NCI-H1105 treated with DMSO at 0.1 percent for 48 hours (cell line): ENCODE results near the gene LBX1.
A peak's percentile ranks its signal among the peaks of the same experiment; 100 is the strongest.

Experiments used
- DNase-seq: peaks from one replicate; lab custom pipeline; 2025; lab: John Stamatoyannopoulos, UW

LBX1 gene

DNA sequence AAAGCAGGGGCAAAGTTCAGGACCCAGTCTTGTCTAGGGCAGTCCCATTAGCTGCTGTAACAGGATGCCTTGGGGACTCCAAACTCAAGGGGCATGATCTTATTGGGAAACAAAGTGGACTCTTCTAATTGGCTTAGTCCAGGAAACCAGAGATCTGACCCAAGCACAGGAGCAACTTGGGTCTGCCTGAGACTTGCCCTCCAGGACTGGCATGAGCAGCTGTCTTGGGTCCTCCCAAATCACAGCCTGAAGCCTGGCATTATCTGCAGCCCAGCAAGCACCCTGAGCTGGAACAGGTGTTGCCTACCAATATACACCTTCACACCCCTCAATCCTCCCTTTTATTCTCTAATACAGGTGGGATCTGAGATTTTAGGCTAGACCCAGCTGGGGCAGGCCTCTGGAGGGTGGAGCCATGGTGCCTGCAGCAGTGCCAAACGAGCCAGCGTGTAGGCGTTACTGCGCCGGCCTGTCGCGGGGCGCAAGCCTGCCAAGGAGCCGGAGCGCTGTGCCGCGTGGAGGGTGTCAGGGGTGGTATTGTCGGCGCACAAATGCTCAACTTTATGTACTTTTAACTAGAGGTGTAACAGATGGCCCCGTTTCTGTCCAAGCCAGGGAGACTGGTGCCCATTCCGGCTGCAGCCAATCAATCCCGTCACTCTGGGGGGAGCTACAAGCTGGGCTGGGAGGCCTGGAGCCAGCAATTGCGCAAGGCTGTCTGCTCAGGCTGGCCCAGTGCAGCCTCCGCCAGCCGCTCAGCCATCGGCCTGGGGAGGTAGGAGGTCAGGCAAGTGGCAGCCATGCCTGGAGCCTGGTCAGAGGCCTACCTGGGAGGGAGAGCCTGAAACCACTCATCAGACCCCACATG lies 12.8 kb upstream of the LBX1 start:
- no peak for DNase-seq

DNA sequence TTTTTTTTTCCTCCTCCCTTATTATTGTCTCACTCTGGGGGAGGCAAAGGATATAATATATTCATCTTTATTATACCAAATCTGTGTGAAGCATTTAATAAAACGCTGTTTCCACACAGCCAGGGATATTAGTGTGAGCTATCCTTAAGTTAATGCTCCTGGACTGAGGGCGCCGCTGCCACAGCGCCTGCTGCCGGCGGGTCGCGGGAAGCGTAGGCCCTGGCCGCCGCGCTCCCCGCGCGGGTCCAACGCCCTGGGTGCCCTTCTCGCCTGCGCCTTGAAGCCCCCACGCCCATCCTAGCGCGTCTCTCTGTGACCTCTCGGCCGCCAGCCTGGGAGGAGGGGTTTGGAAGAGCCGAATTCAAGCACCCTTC lies 9.5 kb upstream of the LBX1 start:
- DNase-seq: no peak

DNA sequence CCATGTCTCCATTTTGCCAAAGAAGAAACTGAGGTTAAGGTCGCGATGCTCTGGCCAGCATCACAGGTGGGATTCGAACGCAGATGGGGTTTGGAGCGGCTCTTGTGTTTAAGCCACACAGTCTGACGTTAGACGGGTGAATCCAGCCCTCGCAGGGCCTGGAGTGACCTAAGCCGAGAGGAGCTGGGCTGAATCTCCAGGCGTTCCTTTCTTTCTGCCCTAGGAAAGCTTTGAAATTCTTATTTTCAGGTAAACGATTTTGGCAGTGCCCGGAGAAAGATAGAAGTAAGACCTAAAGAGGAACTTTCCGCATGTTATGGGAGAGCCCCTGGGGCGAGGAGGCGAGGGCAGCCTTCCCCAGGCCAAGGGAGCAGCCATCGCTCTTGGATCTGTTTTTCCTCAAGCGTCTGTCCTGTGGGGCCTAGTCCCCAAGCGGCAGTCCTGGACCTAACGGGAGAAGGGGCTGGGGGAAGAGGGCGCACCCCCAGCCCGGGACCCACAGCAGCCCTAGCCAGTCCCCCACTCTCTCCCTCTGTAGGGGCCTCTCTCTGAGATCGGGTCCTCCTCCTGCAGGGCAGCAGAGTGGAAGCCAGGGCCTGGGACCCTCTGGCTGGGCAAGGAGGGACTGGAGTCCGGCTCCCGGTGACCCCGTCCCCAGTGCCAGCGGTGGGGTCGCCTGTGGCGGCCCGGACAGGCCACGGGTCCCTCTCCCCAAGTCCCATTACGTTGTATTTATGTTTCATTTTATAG lies 8.9 kb upstream of the LBX1 start:
- no peak for DNase-seq

DNA sequence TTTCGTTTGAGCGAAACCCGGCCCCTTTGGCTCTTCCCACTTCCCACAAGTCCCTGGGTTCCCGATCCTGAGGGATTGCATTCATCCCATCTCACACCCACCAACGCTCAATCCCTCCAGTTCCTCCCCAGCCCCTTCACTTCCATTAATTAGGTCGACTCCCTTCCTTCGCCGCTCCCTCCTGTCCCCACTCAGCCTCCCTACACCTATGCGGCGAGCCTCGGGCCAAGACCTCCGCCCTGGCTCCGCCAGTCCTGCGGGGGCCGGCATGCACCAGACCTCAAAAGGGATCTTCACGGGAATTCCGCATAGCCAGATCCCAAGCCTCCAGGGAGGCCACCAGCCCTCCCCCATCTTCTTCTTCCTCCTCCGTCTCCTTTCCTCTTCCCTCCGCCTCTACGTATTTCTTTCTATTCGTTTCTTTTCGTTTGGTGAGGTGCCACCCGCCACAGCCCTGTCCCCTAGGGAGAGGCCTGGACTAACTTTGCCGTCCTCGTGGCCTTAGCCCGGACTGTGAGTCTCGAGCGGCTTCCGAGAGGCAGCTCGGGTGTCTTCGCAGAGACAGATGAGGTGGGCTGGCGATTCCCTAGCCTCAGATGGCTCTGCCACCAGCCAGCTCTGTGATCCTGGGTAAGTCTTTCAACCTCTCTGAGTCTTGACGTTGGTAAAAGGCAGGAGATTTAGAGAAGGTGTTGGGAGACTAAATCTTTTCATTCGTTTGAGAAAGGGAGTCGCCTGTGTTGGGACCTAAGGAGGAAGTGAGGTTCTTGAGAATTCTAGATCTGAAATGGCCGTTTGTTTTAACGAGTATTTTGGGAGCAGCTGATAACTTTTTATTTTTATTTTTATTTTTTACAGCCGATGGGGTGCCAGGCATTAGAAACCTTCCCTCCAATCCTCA lies 8.1 kb upstream of the LBX1 start:
- no peak for DNase-seq

DNA sequence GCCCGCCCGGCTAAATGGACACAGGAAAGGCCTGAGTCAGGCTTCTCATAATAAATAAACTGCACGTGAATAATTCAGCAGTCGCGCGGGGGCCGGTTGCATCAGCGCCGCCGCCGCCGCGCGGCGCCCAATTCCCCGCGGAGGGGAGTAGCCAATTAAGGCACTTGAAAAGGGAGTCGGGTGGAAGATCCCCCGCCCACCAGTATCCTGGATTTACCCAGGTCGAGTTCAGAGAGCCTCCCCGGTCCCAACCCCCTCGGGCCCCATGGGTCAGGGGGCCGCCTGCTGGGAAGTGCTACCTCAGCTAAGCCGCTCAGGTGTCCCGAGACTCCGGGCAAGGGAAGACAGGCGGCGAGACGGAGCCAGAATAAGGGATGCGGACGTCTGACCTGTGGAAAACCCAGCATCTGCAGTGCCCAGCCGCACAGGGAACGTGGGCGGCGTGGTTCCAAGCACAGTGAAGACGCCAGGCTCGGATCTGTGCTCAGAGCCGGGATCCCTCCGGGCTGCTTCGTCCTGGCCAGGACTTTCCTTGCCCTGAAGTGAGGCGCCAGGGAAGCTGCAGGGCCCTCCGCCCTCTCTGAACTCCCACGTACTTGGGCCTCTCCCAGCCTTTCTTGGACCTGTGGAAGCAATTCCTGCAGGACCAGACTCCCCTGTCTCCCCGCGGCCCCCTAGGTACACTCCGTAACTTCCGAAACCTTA lies 7.3 kb upstream of the LBX1 start:
- no peak for DNase-seq

DNA sequence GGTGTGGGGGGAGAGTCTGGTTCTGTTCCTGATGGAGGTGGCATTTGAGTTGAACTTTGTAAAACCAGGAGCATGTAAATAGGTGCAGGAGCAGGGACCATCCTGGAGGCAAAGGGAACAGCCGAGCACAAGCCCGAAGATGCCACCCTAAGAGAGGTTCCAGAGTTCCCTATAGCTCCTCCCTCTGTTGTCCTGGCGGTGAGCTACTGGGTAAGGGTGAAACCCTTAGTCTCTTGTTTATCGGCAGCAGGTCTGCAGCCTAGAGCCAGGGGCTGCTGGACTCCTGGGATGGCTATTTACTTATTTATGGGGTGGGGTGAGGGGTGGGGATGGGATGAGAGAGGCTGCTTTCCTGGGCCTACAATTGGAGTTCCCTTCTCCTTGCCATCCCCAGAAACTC lies 6.5 kb upstream of the LBX1 start:
- DNase-seq: no peak

DNA sequence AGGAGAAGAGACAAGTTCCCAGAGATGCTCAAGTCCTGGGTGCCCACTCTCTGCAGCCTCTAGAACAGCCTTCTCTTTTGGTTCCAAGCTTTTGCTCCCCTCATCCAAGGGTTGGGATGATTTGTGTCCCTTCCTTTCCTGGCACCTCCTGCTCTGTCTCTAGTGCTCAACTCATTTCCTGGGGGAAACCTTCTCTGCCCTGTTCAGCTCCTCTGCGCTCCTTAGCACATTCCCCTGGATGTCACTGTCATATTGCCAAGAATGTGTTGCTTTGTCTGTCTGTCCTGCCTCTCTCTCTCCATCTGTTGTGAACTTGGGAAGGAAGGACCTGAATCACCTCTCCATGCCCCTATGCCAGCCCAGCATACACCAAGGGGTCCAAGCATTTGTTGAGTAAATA lies 5.1 kb upstream of the LBX1 start:
- DNase-seq: no peak

DNA sequence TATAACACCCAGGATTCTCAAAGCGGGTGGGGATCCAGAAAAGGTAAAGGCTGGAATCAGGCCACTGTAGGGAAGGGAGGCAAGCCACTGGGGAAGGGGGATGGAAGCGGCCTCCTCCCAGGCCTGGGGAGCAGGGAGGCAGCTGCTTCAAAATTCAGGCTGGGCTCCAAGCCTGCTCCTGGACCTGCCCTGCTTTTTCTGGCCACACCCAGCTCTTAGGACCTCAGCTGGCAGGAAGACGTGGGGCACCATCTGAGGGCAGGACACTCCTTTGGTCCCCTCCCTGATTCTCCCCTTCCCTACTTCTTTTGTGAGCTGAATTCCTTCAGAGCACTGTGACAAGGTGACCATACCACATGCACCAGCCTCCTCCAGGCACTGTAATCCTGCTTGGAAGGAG lies 4.6 kb upstream of the LBX1 start:
- no peak for DNase-seq

DNA sequence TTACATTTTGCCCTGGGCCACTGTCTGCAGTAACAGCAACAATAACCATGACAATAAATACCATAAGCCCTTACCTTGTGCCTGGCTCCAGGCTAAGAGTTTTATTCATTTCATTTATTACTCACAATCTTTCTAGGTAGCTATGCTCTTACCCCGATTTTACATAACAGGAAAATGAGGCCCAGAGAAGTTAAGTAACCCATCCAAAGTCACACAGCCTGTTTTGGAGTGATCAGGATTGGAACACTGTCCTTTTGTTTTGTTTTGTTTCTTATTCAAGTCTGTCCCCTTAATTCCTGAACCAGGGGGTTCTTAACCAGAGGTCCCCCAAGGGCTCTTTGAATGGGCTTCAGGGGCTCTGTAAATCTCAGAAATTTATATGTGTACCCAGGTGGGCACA lies 4.2 kb upstream of the LBX1 start:
- no peak for DNase-seq

DNA sequence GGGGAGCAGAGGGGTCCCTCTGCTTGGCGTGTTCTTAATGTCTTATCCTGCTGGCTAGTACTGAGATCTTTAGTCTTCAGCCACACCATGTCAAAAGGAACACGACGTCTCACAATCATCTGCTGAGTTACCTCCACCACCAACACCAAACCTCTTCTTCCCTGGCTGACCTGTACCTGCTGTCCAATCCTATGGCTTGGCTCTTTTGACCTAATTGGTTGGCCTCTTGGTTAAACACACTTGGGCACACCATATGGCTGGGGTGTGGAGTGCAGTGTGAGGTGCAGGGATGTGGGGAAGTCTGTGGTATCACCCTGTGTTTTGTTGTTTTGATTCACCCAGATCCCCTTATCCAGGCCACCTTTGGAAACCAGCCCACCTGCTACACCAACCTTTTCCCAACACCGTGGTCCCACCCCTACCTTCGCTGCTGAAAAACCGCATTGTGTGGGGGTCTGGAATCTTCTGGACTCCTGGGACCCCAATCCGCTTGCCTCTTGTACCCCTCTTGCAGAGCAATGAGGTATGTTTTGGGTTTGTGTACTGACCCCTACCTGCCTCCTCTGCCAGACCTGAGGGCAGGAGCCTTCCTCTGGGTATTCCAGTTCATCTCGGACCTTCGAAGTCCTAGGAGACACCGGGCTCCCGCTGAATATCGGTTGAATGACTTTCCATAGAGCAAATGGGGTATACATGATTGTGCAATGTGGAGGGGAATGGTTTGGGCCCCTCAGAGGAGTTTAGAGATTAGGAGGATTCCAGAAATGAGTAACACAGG lies 2.8 kb upstream of the LBX1 start:
- DNase-seq: no peak

DNA sequence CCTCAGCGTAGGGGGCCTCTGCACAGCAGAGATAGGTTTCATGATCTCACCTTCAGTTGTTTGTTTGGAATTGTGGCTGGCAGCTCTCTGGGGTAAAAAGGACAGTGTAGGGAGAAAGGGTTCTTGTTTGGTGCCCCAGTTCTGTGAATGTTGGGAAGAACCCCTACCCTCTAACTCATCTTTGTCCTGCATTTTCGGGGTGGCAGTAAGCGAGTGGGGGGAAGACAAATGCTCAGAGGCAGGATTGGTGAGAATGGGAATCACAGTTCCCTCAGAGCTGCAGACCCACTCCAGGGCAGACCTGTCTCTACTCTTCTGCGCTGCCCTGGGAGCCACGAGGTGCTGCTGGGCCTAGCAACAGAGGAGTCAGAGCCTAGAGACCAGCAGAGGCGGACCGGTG lies 1.8 kb upstream of the LBX1 start:
- DNase-seq: no peak

DNA sequence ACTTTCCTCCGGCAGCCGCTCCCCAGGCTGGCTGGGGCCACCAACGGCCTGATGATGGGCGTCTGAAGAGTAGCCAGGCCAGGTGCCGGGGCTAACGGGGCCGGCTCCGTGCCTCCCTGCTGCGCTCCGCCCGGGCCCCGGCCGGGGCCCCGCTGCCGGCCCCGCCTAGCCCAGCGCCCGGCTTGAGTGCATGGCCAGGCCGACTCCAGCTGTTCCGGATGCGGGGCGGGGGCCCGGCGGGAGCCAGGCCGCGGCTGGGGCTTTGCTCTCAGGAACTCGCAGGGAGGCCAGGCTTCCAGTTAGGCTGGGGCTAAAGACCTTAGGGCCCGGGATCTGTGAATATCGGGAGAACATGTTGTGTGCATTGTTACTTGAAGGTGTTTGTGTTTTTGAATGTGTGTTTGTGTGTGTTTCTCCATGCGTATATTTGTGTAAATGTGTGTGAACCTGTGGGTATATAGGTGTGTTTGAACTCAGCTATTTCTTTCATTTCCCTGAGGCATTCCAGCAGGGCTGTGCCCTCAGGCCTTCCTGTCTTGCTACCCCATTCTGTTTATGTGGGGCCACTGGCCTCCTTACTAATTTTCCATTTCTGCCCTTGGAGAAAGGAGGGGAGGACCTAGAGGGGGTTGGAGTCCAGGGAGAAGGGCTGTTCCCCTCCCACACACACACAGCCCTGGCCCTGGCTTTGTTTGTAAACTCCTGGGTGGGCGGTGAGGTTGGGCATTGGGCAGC lies 1.1 kb upstream of the LBX1 start:
- no peak for DNase-seq

DNA sequence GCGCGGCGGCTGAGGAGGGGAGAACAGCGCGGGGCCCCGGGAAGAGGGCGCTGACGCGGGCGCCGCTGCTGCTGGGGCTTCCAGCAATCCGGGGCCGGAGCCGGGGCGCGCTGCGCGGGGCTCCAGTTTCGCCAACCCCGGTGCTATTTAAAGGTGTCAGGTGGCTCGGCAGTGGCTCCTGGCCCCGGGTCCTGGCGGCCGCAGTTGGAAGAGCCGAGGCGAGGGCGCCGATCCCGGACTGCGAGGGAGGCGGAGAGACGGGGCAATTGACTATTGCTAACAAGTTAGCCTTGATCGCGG lies 347 bp downstream of the LBX1 start:
- DNase-seq: peak; percentile 31

DNA sequence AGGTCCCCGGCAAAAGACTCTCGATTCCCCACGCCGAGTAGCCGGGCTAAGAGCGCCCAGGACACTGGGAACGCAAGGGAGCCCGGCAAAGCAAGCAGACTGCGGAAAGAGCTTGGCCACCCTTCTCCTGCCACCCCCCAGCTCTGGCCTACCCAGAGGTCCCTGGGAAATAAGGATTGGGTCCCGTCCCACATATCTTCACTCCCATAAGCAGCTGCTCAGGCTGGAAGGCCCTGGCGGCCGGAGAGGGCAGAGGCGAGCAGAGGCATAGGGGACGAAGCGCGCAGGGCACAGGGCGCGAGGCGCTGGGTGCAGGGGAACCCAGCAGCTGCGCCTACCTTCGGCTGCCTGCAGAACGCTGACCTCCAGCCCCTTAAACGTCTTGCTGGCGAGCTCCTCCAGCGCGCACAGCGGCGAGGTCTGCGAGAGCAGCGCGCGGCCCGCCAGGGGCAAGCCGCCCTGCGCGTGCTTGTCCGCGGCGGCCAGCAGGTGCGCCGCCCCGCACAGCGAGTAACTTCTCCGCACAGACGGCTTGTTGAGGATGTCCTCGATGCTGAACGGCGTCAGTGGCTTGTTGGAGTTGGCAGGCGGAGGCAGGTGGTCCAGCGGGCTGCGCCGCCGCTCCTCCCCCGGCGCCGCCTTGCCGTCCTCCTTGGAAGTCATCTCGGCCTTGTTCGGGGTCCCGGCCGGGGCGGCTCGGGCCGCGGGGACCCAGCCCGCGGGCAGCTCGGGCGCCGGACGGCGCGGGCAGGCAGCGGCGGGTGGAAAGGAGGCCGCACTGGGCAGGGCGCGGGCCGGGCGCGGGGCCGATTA lies 904 bp downstream of the LBX1 start:
- DNase-seq: peak; percentile 21

DNA sequence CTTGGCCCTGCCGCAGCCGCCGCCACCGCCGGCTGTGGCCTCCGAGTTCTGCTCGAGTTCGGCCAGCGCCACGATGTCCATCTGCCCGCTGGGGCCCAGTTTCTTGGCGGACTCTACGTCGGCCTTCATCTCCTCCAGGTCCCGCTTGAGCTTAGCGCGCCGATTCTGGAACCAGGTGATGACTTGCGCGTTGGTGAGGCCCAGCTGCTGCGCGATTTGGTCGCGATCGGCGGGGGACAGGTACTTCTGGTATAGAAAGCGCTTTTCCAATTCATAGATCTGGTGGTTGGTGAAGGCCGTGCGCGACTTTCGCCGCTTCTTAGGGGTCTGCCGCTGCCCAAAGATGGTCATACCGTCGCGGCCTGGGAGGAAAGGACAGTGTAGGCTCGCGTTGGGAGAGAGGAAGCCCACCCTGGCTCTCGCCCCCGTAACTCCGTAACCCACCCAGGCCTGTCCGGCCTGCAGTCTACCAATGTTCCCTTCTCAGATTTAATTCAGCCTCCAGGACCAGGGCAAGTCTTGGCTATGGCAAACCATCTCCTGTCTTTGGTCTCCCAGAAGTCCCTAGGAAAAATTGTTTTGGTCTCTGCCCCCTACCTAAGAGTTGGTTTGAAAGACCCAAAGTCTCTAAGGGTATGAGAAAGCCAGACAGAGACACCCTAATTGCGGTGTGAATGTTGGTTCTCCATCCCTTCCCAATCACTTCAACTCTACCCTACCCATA lies 1.7 kb downstream of the LBX1 start:
- DNase-seq: no peak

DNA sequence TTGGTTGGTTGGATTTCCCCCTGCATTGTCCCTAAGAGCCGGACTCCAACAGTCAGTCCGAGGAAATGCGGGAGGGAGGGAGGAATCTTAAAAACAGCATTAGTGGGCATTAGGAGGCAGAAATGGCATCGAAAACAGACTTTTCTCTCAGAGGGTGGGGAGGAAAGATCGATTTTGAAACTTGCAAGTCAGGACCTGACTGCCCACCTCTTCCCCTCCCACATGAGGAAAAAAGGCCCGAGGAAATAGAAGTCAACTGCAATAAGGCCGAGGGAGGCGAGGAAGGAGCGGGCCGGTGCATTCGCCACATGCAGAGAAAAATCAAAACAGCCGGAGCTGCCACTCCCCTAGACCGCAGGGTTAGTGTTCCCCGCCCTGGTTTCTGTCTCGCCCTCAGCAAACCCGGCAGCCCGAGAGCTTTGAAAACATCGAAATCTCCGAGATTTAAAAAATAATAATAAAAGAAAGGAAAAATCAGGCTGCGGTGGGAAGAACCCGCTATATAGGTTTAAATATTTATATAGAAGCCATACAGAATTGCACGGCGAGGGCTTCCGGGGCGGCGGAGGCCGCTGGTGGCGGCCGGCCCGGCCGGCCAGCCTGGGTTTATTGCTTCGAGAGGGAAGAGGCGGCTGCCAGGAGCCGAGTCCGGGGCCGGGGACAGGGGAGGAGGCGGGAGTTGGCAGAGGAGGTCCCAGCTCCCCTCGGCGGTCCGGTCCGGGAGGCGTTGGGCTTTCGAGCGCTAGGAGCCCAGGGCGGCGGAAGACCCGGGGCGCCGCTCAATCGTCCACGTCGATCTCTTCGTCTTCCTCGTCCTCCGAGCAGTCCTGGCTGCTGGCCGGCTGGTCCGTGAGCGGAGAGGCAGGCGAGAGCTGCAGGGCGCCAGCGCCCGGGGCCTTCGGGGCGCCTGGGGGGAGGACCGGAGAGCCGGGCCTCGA lies 2.5 kb downstream of the LBX1 start:
- DNase-seq: no peak

DNA sequence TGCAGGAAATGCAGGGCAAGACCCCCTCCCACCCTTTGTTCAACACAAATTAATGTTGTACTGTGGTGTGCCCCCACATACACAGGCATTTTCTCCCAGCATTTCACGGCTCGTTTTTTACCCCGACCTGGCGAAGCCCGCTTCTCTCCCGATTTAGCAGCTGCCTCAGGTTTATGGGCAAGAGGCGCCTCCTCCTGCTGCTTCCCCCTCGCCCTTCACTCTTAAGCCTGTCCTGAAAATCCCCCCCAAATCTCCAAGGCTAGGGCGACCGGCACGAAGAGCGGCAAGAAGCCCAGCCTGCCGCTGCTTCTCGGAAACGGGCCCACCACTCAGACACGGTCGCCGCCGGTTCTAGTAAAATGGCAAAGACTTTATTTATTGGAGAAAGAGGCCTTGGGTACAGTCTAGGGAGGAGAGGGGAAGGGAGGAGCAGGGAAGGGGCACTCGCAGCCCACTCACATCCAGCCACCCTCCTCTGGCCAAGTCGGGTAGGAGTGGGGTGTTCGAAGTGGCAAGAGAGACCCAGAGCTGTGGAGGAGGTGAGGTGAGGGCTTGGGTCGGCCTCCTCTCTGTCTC lies 3.3 kb downstream of the LBX1 start:
- no peak for DNase-seq
